Measurements from ENCODE around the gene LRRC71.

The LRRC71 gene

GRCh38 chr1:156929596-156930238, 9.3 kb downstream of the LRRC71 start:
- DNase-seq = no peak

GRCh38 chr1:156930483-156930882, 10.1 kb downstream of the LRRC71 start:
- DNase-seq = no peak

GRCh38 chr1:156931211-156931952, 10.9 kb downstream of the LRRC71 start:
- peak; percentile 41 for DNase-seq

GRCh38 chr1:156931974-156932710, 11.7 kb downstream of the LRRC71 start:
- no peak for DNase-seq

- no peak for DNase-seq
Measured at GRCh38 chr1:156933136-156933535, 12.7 kb downstream of the LRRC71 start.

- no peak for DNase-seq
Measured at GRCh38 chr1:156935505-156936128, 15.2 kb downstream of the LRRC71 start.

- DNase-seq = no peak
Measured at GRCh38 chr1:156936191-156936590, 15.8 kb downstream of the LRRC71 start.

GRCh38 chr1:156936721-156937220, 16.3 kb downstream of the LRRC71 start:
- DNase-seq = no peak

GRCh38 chr1:156937883-156938282, 17.5 kb downstream of the LRRC71 start:
- DNase-seq = no peak

- DNase-seq = no peak
Measured at GRCh38 chr1:156938813-156939212, 18.4 kb downstream of the LRRC71 start.

- DNase-seq = no peak
Measured at GRCh38 chr1:156939786-156940334, 19.4 kb downstream of the LRRC71 start.

- no peak for DNase-seq
Measured at GRCh38 chr1:156941675-156942074, 21.2 kb downstream of the LRRC71 start.

GRCh38 chr1:156942176-156942575, 21.7 kb downstream of the LRRC71 start:
- no peak for DNase-seq

GRCh38 chr1:156942576-156942975, 22.1 kb downstream of the LRRC71 start:
- DNase-seq = no peak

GRCh38 chr1:156943756-156944155, 23.3 kb downstream of the LRRC71 start:
- DNase-seq = no peak

- DNase-seq = no peak
Measured at GRCh38 chr1:156944268-156944667, 23.8 kb downstream of the LRRC71 start.

GRCh38 chr1:156944848-156945247, 24.4 kb downstream of the LRRC71 start:
- no peak for DNase-seq

GRCh38 chr1:156945881-156946661, 25.6 kb downstream of the LRRC71 start:
- no peak for DNase-seq

- no peak for DNase-seq
Measured at GRCh38 chr1:156947127-156947526, 26.7 kb downstream of the LRRC71 start.

GRCh38 chr1:156947818-156948525, 27.5 kb downstream of the LRRC71 start:
- DNase-seq = no peak

- no peak for DNase-seq
Measured at GRCh38 chr1:156948708-156949107, 28.3 kb downstream of the LRRC71 start.

Data from DMS153 (cell line).